CD4-positive, alpha-beta T cell (primary cell): Measurements from ENCODE around the gene FNDC3B. TPM values are rescaled to one million over a fixed set of nuclear protein-coding genes. Genes with fewer than 3 reads are reported as not detected.

Experiments used
- ATAC-seq: fragments of 200-7000 bp; cut with Tn5 transposase; one replicate; pipeline ENCODE4 v1.10.0; 2022; ENCODE audit warnings: mild to moderate bottlenecking; ENCODE audit not compliant: poor library complexity
- CTCF ChIA-PET: fragments of 350-600 bp; sonication (Branson Sonifier 250); formaldehyde crosslinking; loops from one replicate; lab custom pipeline; 2021; ENCODE audit warnings: antibody characterized with exemption, inconsistent platforms; lab: Charles Lee
- POLR2A ChIA-PET: fragments of 350-600 bp; sonication (Branson Sonifier 250); formaldehyde crosslinking; loops from one replicate; lab custom pipeline; 2021; ENCODE audit warnings: antibody characterized with exemption, inconsistent platforms; lab: Charles Lee
- DNase-seq, 14 experiments: peaks; one replicate each; pipeline ENCODE4 v3.0.0-alpha.2; 2013 to 2020; ENCODE audit warnings: mixed read lengths in 2 of 14
- H3K27ac ChIP-seq, 2 donors: one replicate each; pipeline versions ENCODE4 v1.5.1 to v1.7.0; 2013; ENCODE audit warnings: low read length in 2 of 2, low read depth in 1 of 2, mild to moderate bottlenecking in 1 of 2
- H3K27me3 ChIP-seq, 2 experiments: 1 replicate in 1 of 2; 2 replicates in 1 of 2; pipeline versions ENCODE4 v1.6.1 to v1.7.0; 2013; ENCODE audit warnings: low read length in 2 of 2, control low read depth in 1 of 2, mild to moderate bottlenecking in 1 of 2, moderate library complexity in 1 of 2; ENCODE audit not compliant: insufficient read depth in 2 of 2, control insufficient read depth in 1 of 2
- H3K36me3 ChIP-seq: one replicate; pipeline ENCODE4 v1.6.1; 2013; ENCODE audit warnings: low read length, control low read depth; ENCODE audit not compliant: insufficient read depth
- H3K4me1 ChIP-seq: one replicate; pipeline ENCODE4 v1.6.1; 2013; ENCODE audit warnings: low read length, control low read depth; ENCODE audit not compliant: insufficient read depth
- H3K4me3 ChIP-seq: one replicate; pipeline ENCODE4 v1.5.1; 2013; ENCODE audit warnings: mild to moderate bottlenecking, low read length, moderate library complexity
- H3K9me3 ChIP-seq, 2 experiments: 1 replicate in 1 of 2; 2 replicates in 1 of 2; pipeline versions ENCODE4 v1.6.1 to v1.7.0; 2013; ENCODE audit warnings: low read length in 2 of 2, mild to moderate bottlenecking in 2 of 2, control low read depth in 1 of 2, moderate library complexity in 1 of 2; ENCODE audit not compliant: control insufficient read depth in 1 of 2, insufficient read depth in 1 of 2
- H3K27ac Mint-ChIP-seq: one replicate; pipeline ENCODE4 v1.8.0; 2020; ENCODE audit warnings: mixed read lengths
- H3K27me3 Mint-ChIP-seq: one replicate; pipeline ENCODE4 v1.8.0; 2021; ENCODE audit warnings: mixed read lengths
- H3K36me3 Mint-ChIP-seq: one replicate; pipeline ENCODE4 v1.8.0; 2021; ENCODE audit warnings: low read depth, mixed read lengths
- H3K4me1 Mint-ChIP-seq: one replicate; pipeline ENCODE4 v1.8.0; 2021; ENCODE audit warnings: low read depth, mixed read lengths
- H3K4me3 Mint-ChIP-seq: one replicate; pipeline ENCODE4 v1.8.0; 2020; ENCODE audit warnings: mild to moderate bottlenecking, mixed read lengths
- H3K9me3 Mint-ChIP-seq: one replicate; pipeline ENCODE4 v1.8.0; 2020; ENCODE audit warnings: mixed read lengths
- intact Hi-C, 2 experiments: fragments of 100-400 bp; cut with DNase I in 1 of 2; cut with micrococcal nuclease in 1 of 2; formaldehyde crosslinking; loops; one replicate each; pipeline versions ENCODE4 v1.15.1 to v1.9.0; 2023 to 2025; cut with DNase I, micrococcal nuclease
- total RNA-seq, 174 experiments: library from RNA in 2 of 174; stranded (reverse) in 2 of 174; gene quantifications; one replicate each; pipeline ENCODE4 v1.2.3 and lab custom pipeline; 2021 to 2026
- TF ChIP-seq, protein P1 (sequence below): fragments of 200-600 bp; IDR thresholded peaks from one replicate; pipeline ENCODE4 v1.8.0; 2022; ENCODE audit warnings: antibody characterized with exemption, mild to moderate bottlenecking

FNDC3B gene
- total RNA-seq, 2 experiments from 2014 or later, result 26.1 to 28.7 TPM

DNA sequence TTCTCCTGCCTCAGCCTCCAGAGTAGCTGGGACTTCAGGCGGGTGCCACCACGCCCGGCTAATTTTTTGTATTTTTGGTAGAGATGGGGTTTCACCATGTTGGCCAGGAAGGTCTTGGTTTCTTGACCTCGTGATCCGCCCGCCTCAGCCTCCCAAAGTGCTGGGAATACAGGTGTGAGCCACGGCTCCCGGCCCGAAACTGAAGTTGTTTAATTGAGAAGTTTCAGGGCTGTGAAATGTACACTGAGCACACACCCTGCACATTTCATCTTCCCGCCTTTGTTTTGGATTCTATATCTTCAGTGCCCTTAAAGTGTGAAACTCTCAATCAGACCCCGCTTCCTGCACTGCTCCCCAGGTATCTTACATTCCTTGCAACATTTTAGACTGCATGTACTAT lies 149.1 kb downstream of the FNDC3B start:
- ChIA-PET POLR2A (no interaction called here), CTCF (no interaction called here)
- no peaks in the 10 kb centered on the region for H3K27me3 Mint-ChIP-seq
- H3K36me3 Mint-ChIP-seq, result no peaks in the 10 kb centered on the region
- DNase-seq (no peak), ATAC-seq (no peak)
- H3K4me3 Mint-ChIP-seq, result no peak overlapping the region
- TF ChIP-seq, protein P1, sequence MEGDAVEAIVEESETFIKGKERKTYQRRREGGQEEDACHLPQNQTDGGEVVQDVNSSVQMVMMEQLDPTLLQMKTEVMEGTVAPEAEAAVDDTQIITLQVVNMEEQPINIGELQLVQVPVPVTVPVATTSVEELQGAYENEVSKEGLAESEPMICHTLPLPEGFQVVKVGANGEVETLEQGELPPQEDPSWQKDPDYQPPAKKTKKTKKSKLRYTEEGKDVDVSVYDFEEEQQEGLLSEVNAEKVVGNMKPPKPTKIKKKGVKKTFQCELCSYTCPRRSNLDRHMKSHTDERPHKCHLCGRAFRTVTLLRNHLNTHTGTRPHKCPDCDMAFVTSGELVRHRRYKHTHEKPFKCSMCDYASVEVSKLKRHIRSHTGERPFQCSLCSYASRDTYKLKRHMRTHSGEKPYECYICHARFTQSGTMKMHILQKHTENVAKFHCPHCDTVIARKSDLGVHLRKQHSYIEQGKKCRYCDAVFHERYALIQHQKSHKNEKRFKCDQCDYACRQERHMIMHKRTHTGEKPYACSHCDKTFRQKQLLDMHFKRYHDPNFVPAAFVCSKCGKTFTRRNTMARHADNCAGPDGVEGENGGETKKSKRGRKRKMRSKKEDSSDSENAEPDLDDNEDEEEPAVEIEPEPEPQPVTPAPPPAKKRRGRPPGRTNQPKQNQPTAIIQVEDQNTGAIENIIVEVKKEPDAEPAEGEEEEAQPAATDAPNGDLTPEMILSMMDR, result no peak
- intact Hi-C loops, result no loop called here
- H3K9me3 ChIP-seq, result no peaks in the 10 kb centered on the region
- H3K27ac ChIP-seq, result no peak overlapping the region
- H3K9me3 Mint-ChIP-seq, result no peaks in the 10 kb centered on the region
- no peaks in the 10 kb centered on the region for H3K27me3 ChIP-seq
- no peaks in the 10 kb centered on the region for H3K4me1 ChIP-seq
- H3K4me1 Mint-ChIP-seq, result peaks cover 4% of the 10 kb centered on the region
- no peak overlapping the region for H3K4me3 ChIP-seq
- no peaks in the 10 kb centered on the region for H3K36me3 ChIP-seq
- H3K27ac Mint-ChIP-seq, result no peak overlapping the region

DNA sequence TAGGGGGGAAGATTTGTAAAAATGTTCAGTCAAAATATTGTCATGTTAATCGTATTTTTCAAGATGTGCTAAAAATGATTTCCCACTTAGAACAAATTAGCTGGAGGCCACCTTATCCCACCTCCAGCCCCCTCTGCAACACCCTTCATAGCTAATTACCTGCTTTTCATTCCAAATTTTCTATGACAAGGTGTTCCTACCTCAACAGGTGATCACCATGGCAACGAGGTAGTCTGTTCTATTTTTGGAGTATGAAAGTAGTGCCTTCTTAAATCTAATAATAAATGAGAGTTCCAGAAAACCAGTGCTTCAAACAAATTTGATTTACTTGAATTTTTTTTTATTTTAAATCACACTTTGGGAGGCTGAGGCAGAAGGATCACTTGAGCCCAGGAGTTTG lies 149.8 kb downstream of the FNDC3B start:
- ChIA-PET CTCF (interaction anchor here (0.7 kb wide), 1 partner anchor 40 kb away, joined by 4 read pairs; no protein-coding TSS in a partner anchor), POLR2A (no interaction called here)
- Mint-ChIP-seq H3K36me3 (peaks cover 1% of the 10 kb centered on the region), H3K4me1 (peaks cover 6% of the 10 kb centered on the region), H3K9me3 (no peaks in the 10 kb centered on the region), H3K27me3 (no peaks in the 10 kb centered on the region), H3K4me3 (no peak overlapping the region), H3K27ac (no peak overlapping the region)
- Histone ChIP-seq H3K36me3 (no peaks in the 10 kb centered on the region), H3K4me1 (no peaks in the 10 kb centered on the region), H3K4me3 (no peak overlapping the region), H3K27me3 (no peaks in the 10 kb centered on the region), H3K27ac (no peak overlapping the region), H3K9me3 (no peaks in the 10 kb centered on the region)
- TF ChIP-seq, protein P1, result no peak
- DNase-seq (no peak), ATAC-seq (no peak)
- intact Hi-C loops, result no loop called here

DNA sequence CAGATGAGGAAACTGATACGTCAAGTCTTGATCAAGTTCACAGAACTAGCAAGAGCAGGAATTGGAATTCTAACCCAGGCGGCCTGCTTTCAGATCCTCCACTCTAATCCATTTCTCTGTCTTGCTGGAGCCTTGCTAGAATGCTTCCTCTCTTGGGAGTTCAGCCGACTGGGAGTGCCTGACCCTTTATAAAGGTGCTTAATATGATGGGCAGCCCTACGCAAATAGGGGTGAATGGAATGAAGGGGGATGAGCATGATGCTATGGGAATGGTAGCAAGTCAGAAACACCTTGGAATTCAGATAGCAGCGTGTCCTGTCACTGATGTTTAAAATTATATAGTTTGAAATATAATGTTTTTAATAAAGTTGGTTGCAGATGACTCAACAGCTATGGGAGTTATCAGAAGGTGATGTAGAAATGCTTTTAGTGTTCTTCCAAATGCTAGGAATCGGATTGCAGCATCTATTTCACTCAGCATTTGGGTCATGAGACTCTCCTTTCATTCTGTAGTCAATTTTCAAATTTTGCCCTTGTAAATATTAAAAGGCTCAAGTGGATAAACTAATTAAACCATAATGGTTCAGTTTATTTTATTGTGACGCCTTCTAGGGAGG lies 150.7 kb downstream of the FNDC3B start:
- ATAC-seq (no peak), DNase-seq (no peak)
- H3K9me3 ChIP-seq, result no peaks in the 10 kb centered on the region
- no peaks in the 10 kb centered on the region for H3K4me1 ChIP-seq
- TF ChIP-seq, protein P1, result no peak
- H3K4me3 ChIP-seq, result no peak overlapping the region
- H3K4me1 Mint-ChIP-seq, result peaks cover 10% of the 10 kb centered on the region
- H3K27me3 Mint-ChIP-seq, result no peaks in the 10 kb centered on the region
- POLR2A ChIA-PET, result no interaction called here
- intact Hi-C loops, result no loop called here
- H3K36me3 ChIP-seq, result no peaks in the 10 kb centered on the region
- no peak overlapping the region for H3K27ac Mint-ChIP-seq
- H3K27ac ChIP-seq, result no peak overlapping the region
- no peaks in the 10 kb centered on the region for H3K27me3 ChIP-seq
- no peaks in the 10 kb centered on the region for H3K9me3 Mint-ChIP-seq
- CTCF ChIA-PET, result no interaction called here
- H3K4me3 Mint-ChIP-seq, result no peak overlapping the region
- peaks cover 4% of the 10 kb centered on the region for H3K36me3 Mint-ChIP-seq
